HL-60/S4 treated with phorbol 12-myristate 13-acetate at 8.2 ng/mL for 4 days and 3 days (cell line): ENCODE measurements around the gene TMX3.

Source experiments
- in situ Hi-C: fragments of 300-500 bp; cut with MboI; formaldehyde crosslinking; loops from 2 replicates; pipeline ENCODE4 v1.15.0; 2022; ENCODE audit warnings: low sequenced_read_pairs

The TMX3 gene, protein sequence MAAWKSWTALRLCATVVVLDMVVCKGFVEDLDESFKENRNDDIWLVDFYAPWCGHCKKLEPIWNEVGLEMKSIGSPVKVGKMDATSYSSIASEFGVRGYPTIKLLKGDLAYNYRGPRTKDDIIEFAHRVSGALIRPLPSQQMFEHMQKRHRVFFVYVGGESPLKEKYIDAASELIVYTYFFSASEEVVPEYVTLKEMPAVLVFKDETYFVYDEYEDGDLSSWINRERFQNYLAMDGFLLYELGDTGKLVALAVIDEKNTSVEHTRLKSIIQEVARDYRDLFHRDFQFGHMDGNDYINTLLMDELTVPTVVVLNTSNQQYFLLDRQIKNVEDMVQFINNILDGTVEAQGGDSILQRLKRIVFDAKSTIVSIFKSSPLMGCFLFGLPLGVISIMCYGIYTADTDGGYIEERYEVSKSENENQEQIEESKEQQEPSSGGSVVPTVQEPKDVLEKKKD

GRCh38 chr18:68714712-68715496 is at the start of gene TMX3:
Gene TMX3, minus strand, starts transcription at chr18:68715108. Its CDS starts 127 bp downstream, at chr18:68714981.
- in situ Hi-C loops, result no loop called here

DNA sequence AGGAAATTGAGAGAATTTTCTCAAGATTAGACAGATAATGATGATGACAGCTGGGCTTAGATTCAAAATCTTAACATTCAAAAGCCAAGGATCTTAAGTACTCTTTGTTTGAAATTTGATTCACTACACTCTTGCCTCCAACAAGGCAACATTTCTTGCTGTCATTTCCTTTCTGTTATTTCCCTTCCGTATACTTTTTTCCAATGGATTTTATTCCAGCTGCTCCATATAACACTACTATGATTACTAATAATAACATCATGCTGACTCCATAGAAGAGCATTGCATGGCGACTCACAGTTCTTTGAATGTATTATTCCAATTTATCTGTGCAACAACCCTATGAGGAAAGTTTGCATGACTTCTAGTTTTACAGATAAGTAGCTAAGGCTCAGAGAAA is 49.1 kb upstream of the TMX3 start:
- in situ Hi-C loops, result no loop called here

- in situ Hi-C loops, result no loop called here
Observed at GRCh38 chr18:68763083-68763482, 48.2 kb upstream of the TMX3 start.

- in situ Hi-C loops, result no loop called here
Observed at GRCh38 chr18:68759308-68759707, 44.4 kb upstream of the TMX3 start.

DNA sequence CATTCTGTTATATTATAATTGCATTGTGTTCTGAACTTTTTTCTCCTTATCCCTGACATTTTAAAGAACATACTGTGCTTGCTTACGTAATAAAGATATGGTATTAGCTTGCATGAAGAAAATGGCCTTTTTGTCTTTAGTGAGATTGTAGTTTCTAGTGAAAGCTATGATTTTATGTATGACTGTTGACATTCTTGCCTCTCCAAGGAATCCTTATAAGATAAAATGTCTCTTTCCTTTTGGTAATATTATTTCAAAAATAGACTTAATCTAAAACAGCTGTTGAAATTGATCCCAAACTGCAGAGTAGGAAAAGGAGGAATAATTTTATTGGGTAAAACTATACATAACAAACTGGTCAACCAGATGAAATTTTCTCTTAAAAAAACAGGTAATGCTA is 42.2 kb upstream of the TMX3 start:
- in situ Hi-C loops, result no loop called here

GRCh38 chr18:68742206-68742605 is 27.3 kb upstream of the TMX3 start:
- in situ Hi-C loops, result no loop called here

- in situ Hi-C loops, result no loop called here
Observed at GRCh38 chr18:68740966-68741365, 26.1 kb upstream of the TMX3 start.

DNA sequence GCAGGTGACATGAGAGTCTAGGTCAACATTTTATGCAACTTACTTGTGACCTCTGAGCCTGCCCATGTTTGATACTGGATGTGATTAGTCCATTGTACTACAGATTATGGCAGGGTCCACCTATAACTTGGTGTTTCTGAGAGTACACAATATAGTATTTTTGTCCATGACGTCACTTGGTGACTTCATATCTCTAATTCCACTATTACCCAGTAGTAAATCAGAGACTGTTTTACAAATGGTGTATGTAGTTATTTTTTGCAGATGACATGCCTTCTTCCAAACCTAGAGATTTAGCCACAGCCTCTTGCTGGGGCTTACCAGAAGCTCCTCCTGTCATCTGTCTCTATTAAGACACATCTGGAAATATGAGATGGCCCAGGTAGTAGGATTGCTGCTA is 24.6 kb upstream of the TMX3 start:
- in situ Hi-C loops, result no loop called here

- in situ Hi-C loops, result no loop called here
Observed at GRCh38 chr18:68738564-68738963, 23.7 kb upstream of the TMX3 start.

- in situ Hi-C loops, result no loop called here
Observed at GRCh38 chr18:68735483-68736343, 20.8 kb upstream of the TMX3 start.

GRCh38 chr18:68734308-68734707 is 19.4 kb upstream of the TMX3 start:
- in situ Hi-C loops, result no loop called here

- in situ Hi-C loops, result no loop called here
Observed at GRCh38 chr18:68733707-68734106, 18.8 kb upstream of the TMX3 start.

GRCh38 chr18:68728081-68728700 is 13.3 kb upstream of the TMX3 start:
- in situ Hi-C loops, result no loop called here

GRCh38 chr18:68727506-68727905 is 12.6 kb upstream of the TMX3 start:
- in situ Hi-C loops, result no loop called here

- in situ Hi-C loops, result no loop called here
Observed at GRCh38 chr18:68725346-68725745, 10.4 kb upstream of the TMX3 start.

DNA sequence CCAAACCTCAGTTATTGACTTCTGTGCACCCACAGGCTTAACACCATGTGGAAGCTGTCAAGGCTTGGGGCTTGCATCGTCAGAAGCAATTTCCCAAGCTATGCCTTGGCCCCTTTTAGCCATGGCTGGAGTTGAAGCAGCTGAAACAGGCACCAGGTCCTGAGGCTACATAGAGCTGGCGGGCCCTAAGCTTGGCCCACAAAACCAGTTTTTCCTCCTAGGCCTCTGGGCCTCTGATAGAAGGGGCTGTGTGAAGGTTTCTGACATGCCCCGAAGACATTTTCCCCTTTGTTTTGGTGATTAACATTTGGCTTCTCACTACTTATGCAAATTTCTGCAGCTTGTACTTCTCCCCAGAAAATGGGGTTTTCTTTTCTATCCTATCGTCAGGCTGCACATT is 9.1 kb upstream of the TMX3 start:
- in situ Hi-C loops, result no loop called here

- in situ Hi-C loops, result no loop called here
Observed at GRCh38 chr18:68723539-68723938, 8.6 kb upstream of the TMX3 start.

DNA sequence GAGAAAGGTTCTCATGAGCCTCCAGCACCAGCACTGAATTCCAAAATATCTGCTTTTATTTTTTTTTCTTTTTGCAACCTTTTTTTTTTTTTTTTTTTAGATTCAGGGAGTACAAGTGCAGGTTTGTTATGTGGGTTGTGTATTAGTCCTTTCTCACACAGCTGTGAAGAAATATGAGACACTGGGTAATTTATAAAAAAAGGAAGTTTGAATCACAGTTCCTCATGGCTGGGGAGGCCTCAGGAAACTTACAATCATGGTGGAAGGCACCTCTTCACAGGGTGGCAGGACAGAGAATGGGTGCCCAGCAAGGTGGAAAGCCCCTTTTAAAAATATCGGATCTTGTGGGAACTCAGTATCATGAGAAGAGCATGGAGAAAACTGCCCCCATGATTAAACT is 7.9 kb upstream of the TMX3 start:
- in situ Hi-C loops, result no loop called here

DNA sequence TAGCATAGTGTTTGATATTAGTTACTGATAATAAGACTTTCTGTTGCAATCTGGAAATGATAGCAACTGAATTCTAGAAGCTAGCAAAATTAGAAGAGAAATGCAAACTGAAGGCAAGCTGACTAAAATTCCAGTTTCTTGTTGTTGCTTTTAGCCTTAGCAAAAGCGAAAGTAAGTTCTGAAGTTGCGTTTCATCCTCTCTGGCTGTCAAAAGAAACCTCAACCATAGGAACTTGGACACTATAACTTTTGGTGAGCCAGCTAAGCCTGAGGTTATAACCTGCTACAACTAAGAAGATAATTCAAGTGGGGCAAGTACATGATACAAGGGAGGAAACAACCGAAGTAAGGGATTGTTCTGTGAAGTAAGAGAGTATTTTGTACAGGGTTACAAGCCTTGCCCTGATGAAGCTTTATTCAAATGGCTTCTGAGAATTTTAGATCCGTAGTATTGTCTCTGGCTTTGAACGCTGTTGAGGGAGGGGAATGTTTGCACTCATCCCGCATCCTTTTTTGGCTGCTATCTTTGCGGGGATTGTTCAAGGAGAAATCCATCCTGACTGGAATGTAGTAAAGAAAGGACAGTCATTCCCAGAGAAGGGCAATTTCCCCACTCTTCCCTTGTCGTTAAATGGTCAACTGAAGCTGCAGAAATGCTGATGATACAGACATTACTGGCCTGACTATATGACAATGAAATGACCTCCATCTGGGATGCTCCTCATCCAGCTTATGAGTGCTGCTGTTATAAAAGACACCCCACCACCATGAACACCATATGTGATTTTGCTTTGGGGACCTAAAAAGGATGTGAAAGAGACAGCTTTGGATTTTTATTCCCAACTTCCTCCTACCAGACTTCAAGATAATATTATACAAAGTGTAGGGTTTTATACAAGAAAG is 7.0 kb upstream of the TMX3 start:
- in situ Hi-C loops, result no loop called here

DNA sequence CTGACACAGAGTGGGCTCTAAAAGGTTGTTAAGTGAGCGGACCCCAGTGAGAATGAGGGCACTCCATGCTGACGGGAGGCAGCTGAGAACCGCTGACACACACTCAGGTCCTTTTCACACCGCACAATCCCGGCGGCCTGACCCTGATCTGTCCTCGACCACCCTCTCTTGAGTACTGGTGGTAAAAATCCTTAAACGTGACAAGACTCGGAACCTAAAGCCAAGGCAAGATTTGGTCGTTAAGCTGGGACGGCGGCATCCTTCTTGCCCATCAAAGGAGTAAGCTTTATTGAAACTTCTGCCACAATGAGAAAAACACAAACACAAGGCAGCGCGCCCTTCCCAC is 569 bp downstream of the TMX3 start:
- in situ Hi-C loops, result no loop called here
